GM18907 (cell line): ENCODE measurements around the gene CHMP2B.
"Not testable (repeated sequence)": the region's sequence is repeated elsewhere in the genome, so short reads cannot be mapped to it uniquely, and the experiment has no call there.

Experiments
- ATAC-seq: cut with Tn5 transposase; IDR thresholded peaks from one replicate; pipeline ENCODE4 v1.9.1; 2021; ENCODE audit warnings: mild to moderate bottlenecking, moderate library complexity; ENCODE audit not compliant: unreplicated experiment

Gene CHMP2B

DNA sequence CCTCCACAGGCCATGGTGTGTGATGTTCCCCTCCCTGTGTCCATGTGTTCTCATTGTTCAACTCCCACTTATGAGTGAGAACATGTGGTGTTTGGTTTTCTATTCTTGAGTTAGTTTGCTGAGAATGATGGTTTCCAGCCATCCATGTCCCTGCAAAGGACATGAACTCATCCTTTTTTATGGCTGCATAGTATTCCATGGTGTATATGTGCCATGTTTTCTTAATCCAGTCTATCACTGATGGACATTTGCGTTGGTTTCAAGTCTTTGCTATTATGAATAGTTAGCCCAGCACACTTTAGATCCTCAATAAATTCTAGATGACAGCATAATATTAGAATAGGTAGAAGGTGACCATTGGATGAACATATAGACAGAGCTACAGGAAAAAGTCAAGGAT lies 77.9 kb downstream of the CHMP2B start:
- ATAC-seq: not testable (repeated sequence)
